Epithelial cell of proximal tubule (primary cell): ENCODE results near the gene DTX3L. TPM values are rescaled to one million over a fixed set of nuclear protein-coding genes. Genes with fewer than 3 reads are reported as not detected.

Experiments used
- DNase-seq: peaks from one replicate; pipeline ENCODE4 v3.0.0-alpha.2; 2011; ENCODE audit warnings: low read depth
- H3K4me3 ChIP-seq: 2 replicates; pipeline ENCODE4 v1.5.1; 2011; ENCODE audit warnings: low read depth, mild to moderate bottlenecking, low read length
- CTCF ChIP-seq: conservative IDR thresholded peaks from 2 replicates; pipeline ENCODE4 v1.5.1; 2012; ENCODE audit warnings: low read depth, mild to moderate bottlenecking, low read length
- total RNA-seq: library from RNA; depleted of rRNA; stranded (reverse); fragments of >200 nt; gene quantifications from 2 replicates; pipeline ENCODE4 v1.2.3, GENCODE V29; 2015

The DTX3L gene
- total RNA-seq, 1 donor from 2014 or later: 23.9 TPM

GRCh38 chr3:122598556-122598955, 34.4 kb downstream of the DTX3L start:
- no peak for DNase-seq
- H3K4me3 ChIP-seq: no peak overlapping the region
- TF ChIP-seq CTCF: no peak

- no peak for TF ChIP-seq CTCF
- no peak overlapping the region for H3K4me3 ChIP-seq
- DNase-seq: no peak
These were observed 38.0 kb downstream of the DTX3L start for GRCh38 chr3:122602011-122602710.

- no peak for DNase-seq
- no peak for TF ChIP-seq CTCF
- H3K4me3 ChIP-seq: no peak overlapping the region
These were observed 38.9 kb downstream of the DTX3L start for GRCh38 chr3:122603056-122603455.

DNA sequence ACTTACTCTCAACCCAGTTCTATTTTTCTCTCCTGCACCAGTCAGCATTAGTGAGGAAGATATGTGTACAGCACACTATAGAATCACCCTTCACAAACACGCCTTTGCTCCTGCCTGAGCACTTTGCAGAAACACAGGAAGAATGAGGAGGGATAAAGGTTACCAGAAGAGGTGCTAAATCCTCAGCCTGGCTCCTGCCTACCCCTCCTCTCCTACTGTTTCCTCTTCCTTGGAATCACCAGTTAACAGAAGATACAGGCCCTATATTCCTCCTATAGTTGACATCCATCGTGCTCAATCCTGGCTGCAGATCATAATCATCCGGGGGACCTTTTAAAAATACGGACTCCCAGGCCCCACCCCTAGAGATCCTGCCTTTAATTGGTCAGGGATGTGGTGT, 42.2 kb downstream of the DTX3L start:
- no peak for DNase-seq
- no peak for TF ChIP-seq CTCF
- no peak overlapping the region for H3K4me3 ChIP-seq

GRCh38 chr3:122608916-122609315, 44.8 kb downstream of the DTX3L start:
- no peak for TF ChIP-seq CTCF
- H3K4me3 ChIP-seq: no peak overlapping the region
- DNase-seq: no peak

DNA sequence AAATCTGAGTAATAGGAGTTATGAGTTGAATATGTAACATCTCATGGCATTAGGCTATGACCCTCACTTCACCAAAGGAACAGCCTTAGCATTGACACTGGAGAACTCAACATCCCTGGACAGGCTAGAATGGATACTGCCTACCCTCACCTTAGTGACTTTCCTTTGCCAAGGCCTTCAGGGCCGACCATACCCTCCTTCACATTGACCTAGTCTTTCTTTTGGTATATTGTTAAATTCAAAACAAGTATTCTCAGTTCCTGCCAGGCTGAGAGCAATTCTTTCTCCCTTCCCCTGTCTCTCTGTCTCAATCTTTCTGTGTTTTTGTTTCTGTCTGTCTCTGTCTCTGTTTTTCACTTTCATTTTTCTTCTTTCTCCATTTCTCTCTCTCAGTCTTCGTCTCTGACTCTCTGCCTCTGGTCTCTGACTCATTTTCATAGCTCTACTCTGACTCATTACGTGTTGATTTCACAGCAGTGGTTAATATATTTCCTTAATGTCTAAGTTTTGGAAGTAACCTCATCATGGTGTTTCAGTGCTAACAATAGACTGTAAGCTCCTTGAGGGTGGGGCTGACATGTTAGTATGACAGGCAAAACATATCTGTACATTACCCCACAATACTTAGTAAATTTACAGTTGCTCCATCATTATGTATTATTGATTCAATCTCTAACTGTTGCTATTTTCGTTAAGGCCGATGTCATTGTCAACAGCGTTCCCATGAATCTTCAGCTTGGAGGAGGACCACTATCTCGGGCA, 45.8 kb downstream of the DTX3L start:
- DNase-seq: peak; percentile 81
- H3K4me3 ChIP-seq: peak overlapping the region; percentile 15
- TF ChIP-seq CTCF: no peak

GRCh38 chr3:122612696-122613095, 48.6 kb downstream of the DTX3L start:
- H3K4me3 ChIP-seq: no peak overlapping the region
- no peak for DNase-seq
- no peak for TF ChIP-seq CTCF
